Heart right ventricle (tissue), 16 donors: ENCODE data around the gene ENTPD1. TPM values are rescaled to one million over a fixed set of nuclear protein-coding genes. Genes with fewer than 3 reads are reported as not detected.

Source experiments
- ATAC-seq, 8 donors: fragments of 200-7000 bp; cut with Tn5 transposase; one replicate each; pipeline ENCODE4 v1.9.1; 2020; ENCODE audit warnings: mild to moderate bottlenecking in 8 of 8, moderate library complexity in 8 of 8, moderate number of reproducible peaks in 1 of 8
- DNase-seq, 2 donors: peaks; one replicate each; pipeline ENCODE4 v3.0.0-alpha.2; 2020
- H3K27ac ChIP-seq, 10 donors: fragments of 200-600 bp; sonication (generic) in 2 of 10; one replicate each; pipeline versions ENCODE4 v1.5.0 to v1.8.0; 2020 to 2022; ENCODE audit warnings: mild to moderate bottlenecking in 3 of 10
- H3K27me3 ChIP-seq, 7 donors: fragments of 200-600 bp; one replicate each; pipeline ENCODE4 v1.8.0; 2021 to 2022; ENCODE audit warnings: mild to moderate bottlenecking in 2 of 7
- H3K36me3 ChIP-seq, 9 donors: fragments of 200-600 bp; sonication (generic) in 1 of 9; one replicate each; pipeline versions ENCODE4 v1.5.0 to v1.8.0; 2020 to 2022; ENCODE audit warnings: mild to moderate bottlenecking in 2 of 9
- H3K4me1 ChIP-seq, 9 donors: fragments of 200-600 bp; sonication (generic) in 1 of 9; one replicate each; pipeline versions ENCODE4 v1.5.0 to v1.8.0; 2020 to 2022; ENCODE audit warnings: mild to moderate bottlenecking in 4 of 9
- H3K4me3 ChIP-seq, 10 donors: fragments of 200-600 bp; sonication (generic) in 2 of 10; one replicate each; pipeline versions ENCODE4 v1.5.0 to v1.8.0; 2020 to 2022; ENCODE audit warnings: mild to moderate bottlenecking in 7 of 10, moderate library complexity in 2 of 10
- H3K9me3 ChIP-seq, 11 donors: fragments of 200-600 bp in 10 of 11; sonication (generic) in 2 of 11; one replicate each; pipeline versions ENCODE4 v1.5.0 to v1.8.0; 2013 to 2022; ENCODE audit warnings: mild to moderate bottlenecking in 2 of 11, control low read depth in 1 of 11, moderate library complexity in 1 of 11
- WGBS, 2 donors: extraction: QIAGEN DNeasy Blood & Tissue Kit; methylation state at CpG; one replicate each; pipeline ENCODE4 v1.1.7; 2013; ENCODE audit warnings: inconsistent platforms in 1 of 2; 5-methylcytosine and 5-hydroxymethylcytosine counted together
- intact Hi-C, 10 donors: fragments of 100-400 bp; cut with DNase I; formaldehyde crosslinking; loops; one replicate each; pipeline versions ENCODE4 v1.11.1 to v1.14.2; 2022
- polyA plus RNA-seq, 2 donors: library from polyadenylated mRNA; stranded (reverse); fragments of 200-250 nt; gene quantifications; one replicate each; pipeline ENCODE4 v1.2.3, GENCODE V29; 2013
- total RNA-seq, 10 donors: library from RNA; stranded (reverse); fragmentation: NEBNext Ultra II Directional in 3 of 10; extraction: Animal tissue kit (Norgen Biotek cat#: 25700) in 3 of 10; gene quantifications; one replicate each; pipeline versions ENCODE4 v1.2.1 to v1.2.4, GENCODE V29; 2021 to 2023
- TF ChIP-seq, protein P1 (sequence below), 9 donors: fragments of 200-600 bp; sonication (generic) in 2 of 9; IDR thresholded peaks; one replicate each; pipeline versions ENCODE4 v1.5.0 to v1.8.0; 2021 to 2022; ENCODE audit warnings: antibody characterized with exemption in 9 of 9, mild to moderate bottlenecking in 5 of 9, moderate library complexity in 1 of 9
- donor health status: Arrhythmogenic right ventricular cardiomyopathy.
- donor health status: ischemic (EF 13 %, LVEDD 7.1; RV severe dilation, severe dysfunction).
- donor health status: healthy with polysubstance abuse.
- donor health status: DM: no; HTN: yes; CAD: no.
- donor health status: DM: no; HTN: no; CAD: no.
- donor health status: ischemic (EF 25% LVEDD 6.9; RV normal size, moderate dysfunction).
- donor health status: ischemic (EF 25% LVEDD 5.7; RV mildly dilated, moderate dysfunction).
- donor health status: healthy.
- donor health status: DM: yes; HTN: yes; CAD: no.
- donor health status: Ischemic cardiomyopathy.
- donor health status: ischemic (EF 35%, LVEDD 5.7; RV mildly dilated, moderate dysfunction).
- donor health status: nonischemic (EF 11% LVEDD 7.7; RV severe dilation, severe dysfunction).
- donor health status: DM: yes; HTN: yes; CAD: no.
- donor health status: PGD.
- donor health status: ischemic (EF 29% LVEDD 5.4; RV normal size, mild dysfunction).
- donor health status: nonischemic (EF 23%, LVEDD 6.1; RV moderate dilation, normal function).

The ENTPD1 gene
- total and polyA plus RNA-seq, 12 donors, result 4.2 to 13.0 (median 9.1) TPM

DNA sequence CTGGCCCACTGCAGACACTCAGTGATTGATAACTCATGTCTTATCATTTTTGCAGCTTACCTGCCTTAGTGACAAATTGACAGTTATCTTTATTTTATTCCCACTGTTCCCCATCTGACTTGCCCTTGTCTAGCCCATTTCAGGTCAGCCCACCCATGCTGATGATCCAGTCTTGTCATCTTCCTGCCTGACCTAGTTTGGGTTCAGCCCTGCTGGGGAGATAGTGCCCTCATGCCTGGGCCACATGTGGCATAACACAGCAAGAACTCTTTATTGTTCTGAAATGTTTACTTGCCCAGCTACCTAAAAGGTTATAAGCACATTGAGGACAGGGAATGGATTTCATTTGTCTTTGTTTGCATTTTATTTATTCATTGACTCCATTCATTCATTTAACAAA lies 75.6 kb downstream of the ENTPD1 start:
- no peak for DNase-seq
- no peaks in the 10 kb centered on the region for H3K9me3 ChIP-seq
- intact Hi-C loops, result no loop called here
- peaks cover 0 to 30% (median 6%) of the 10 kb centered on the region in 9 donors for H3K4me1 ChIP-seq
- H3K27me3 ChIP-seq, result no peaks in the 10 kb centered on the region
- TF ChIP-seq, protein P1, sequence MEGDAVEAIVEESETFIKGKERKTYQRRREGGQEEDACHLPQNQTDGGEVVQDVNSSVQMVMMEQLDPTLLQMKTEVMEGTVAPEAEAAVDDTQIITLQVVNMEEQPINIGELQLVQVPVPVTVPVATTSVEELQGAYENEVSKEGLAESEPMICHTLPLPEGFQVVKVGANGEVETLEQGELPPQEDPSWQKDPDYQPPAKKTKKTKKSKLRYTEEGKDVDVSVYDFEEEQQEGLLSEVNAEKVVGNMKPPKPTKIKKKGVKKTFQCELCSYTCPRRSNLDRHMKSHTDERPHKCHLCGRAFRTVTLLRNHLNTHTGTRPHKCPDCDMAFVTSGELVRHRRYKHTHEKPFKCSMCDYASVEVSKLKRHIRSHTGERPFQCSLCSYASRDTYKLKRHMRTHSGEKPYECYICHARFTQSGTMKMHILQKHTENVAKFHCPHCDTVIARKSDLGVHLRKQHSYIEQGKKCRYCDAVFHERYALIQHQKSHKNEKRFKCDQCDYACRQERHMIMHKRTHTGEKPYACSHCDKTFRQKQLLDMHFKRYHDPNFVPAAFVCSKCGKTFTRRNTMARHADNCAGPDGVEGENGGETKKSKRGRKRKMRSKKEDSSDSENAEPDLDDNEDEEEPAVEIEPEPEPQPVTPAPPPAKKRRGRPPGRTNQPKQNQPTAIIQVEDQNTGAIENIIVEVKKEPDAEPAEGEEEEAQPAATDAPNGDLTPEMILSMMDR (IDR thresholded peaks at IDR 0.05), result no peak
- H3K36me3 ChIP-seq, result no peaks in the 10 kb centered on the region
- ATAC-seq, result no peak
- no peak overlapping the region for H3K4me3 ChIP-seq
- peak overlapping the region in 7 of 10 donors; percentile 26 to 74 (median 62) for H3K27ac ChIP-seq

DNA sequence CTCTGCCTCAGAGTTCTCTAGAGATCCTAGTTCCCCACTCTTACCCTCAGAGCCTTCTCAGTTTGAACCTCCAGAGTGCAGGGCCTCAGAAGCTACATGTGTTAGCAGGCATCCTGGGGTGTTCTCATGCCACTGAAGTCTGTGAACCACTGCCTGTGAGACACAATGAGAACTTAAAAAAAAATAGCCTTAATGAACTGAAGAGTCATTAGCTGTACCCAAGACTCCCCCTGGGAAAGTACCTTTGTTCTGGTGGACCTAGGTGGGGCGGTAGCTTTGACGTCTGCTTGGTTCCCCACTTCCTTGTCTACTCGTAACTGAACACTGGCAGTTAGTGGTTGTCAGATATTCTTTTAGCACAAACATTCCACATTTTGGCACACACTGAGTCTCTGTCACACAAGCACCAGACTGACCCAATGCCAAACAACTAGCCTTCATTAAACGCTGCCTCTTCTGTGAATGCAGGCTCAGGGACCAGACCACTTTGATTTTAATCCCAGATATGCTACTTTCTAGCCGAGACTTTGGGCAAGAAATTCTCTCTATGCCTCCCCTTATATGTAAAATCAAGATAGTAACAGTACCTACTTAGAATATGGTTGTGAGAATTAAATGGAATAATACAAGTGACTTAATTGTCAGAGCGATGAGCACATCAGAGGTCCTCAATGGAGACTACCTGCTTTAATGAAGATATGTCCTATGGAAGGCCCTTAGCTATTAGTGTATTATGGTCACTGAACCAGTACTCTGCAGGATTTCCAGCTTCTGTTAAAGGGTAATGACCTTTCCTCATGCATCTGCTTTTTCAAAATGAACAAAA lies 76.5 kb downstream of the ENTPD1 start:
- DNase-seq, result peak in 1 of 2 donors; percentile 6
- H3K36me3 ChIP-seq, result no peaks in the 10 kb centered on the region
- H3K9me3 ChIP-seq, result no peaks in the 10 kb centered on the region
- intact Hi-C loops, result no loop called here
- WGBS, 2 donors, result 70 to 75% methylated on average over 6 of the region's 6 CpGs
- ATAC-seq, result peak in 7 of 8 donors; percentile 58 to 93 (median 79)
- peak overlapping the region; percentile 10 to 74 (median 59) for H3K27ac ChIP-seq
- TF ChIP-seq, protein P1 (IDR thresholded peaks at IDR 0.05), result no peak
- H3K4me1 ChIP-seq, result peaks cover 0 to 37% (median 6%) of the 10 kb centered on the region in 9 donors
- no peaks in the 10 kb centered on the region for H3K27me3 ChIP-seq
- H3K4me3 ChIP-seq, result no peak overlapping the region

GRCh38 chr10:95833042-95833610 lies 77.2 kb downstream of the ENTPD1 start:
- Histone ChIP-seq H3K27me3 (no peaks in the 10 kb centered on the region), H3K36me3 (no peaks in the 10 kb centered on the region), H3K4me3 (no peak overlapping the region), H3K4me1 (peaks cover 0 to 37% (median 6%) of the 10 kb centered on the region in 9 donors), H3K27ac (peak overlapping the region in 8 of 10 donors; percentile 10 to 74 (median 62)), H3K9me3 (no peaks in the 10 kb centered on the region)
- TF ChIP-seq, protein P1 (IDR thresholded peaks at IDR 0.05), result no peak
- 43% methylated on average over 1 of the region's 1 CpG for WGBS, 2 donors
- intact Hi-C loops, result no loop called here
- DNase-seq (no peak), ATAC-seq (no peak)

- WGBS, 2 donors, result 95 to 96% methylated on average over 3 of the region's 3 CpGs
- Histone ChIP-seq H3K9me3 (no peaks in the 10 kb centered on the region), H3K36me3 (no peaks in the 10 kb centered on the region), H3K27ac (no peak overlapping the region), H3K27me3 (no peaks in the 10 kb centered on the region), H3K4me1 (peaks cover 0 to 37% (median 6%) of the 10 kb centered on the region in 9 donors), H3K4me3 (no peak overlapping the region)
- intact Hi-C loops, result no loop called here
- ATAC-seq (no peak), DNase-seq (no peak)
- TF ChIP-seq, protein P1 (IDR thresholded peaks at IDR 0.05), result no peak
These were observed 78.4 kb downstream of the ENTPD1 start for GRCh38 chr10:95834406-95834805.
